GM12878 (cell line): ENCODE measurements around the gene RBMS3.

Experiments used
- BHLHE40 ChIP-seq, 2 experiments: fragments of 450-650 bp in 1 of 2; IDR thresholded peaks; 2 replicates each; pipeline ENCODE4 v1.6.1; 2011 to 2017; ENCODE audit warnings: low read depth in 2 of 2, borderline replicate concordance in 1 of 2, improper control_type of control experiment in 1 of 2, low read length in 1 of 2, mild to moderate bottlenecking in 1 of 2
- CBX3 ChIP-seq: fragments of 200-600 bp; sonication (generic); IDR thresholded peaks from 2 replicates; pipeline ENCODE4 v1.6.1; 2016; ENCODE audit warnings: low read depth, borderline replicate concordance
- CEBPB ChIP-seq, 2 experiments: fragments of 150-350 bp in 1 of 2; IDR thresholded peaks; 2 replicates each; pipeline ENCODE4 v1.6.1; 2012 to 2014; ENCODE audit warnings: low read depth in 2 of 2, low read length in 2 of 2, borderline replicate concordance in 1 of 2, inconsistent platforms in 1 of 2
- CTCF ChIP-seq, 3 experiments: IDR thresholded peaks in 2 of 3; conservative IDR thresholded peaks in 1 of 3; 2 replicates each; pipeline ENCODE4 v1.5.1; 2011; ENCODE audit warnings: low read depth in 3 of 3, low read length in 3 of 3, mild to moderate bottlenecking in 3 of 3, control low read depth in 2 of 3, moderate library complexity in 2 of 3, inconsistent platforms in 1 of 3, mixed read lengths in 1 of 3; ENCODE audit not compliant: control insufficient read depth in 2 of 3, insufficient read depth in 1 of 3; ENCODE audit errors: extremely low read depth in 1 of 3
- E2F4 ChIP-seq: IDR thresholded peaks from 2 replicates; pipeline ENCODE4 v1.6.1; 2012; ENCODE audit warnings: low read depth, low read length, improper control_type of control experiment
- EZH2 ChIP-seq: IDR thresholded peaks from 2 replicates; pipeline ENCODE4 v1.6.1; 2012; ENCODE audit warnings: low read depth, mild to moderate bottlenecking, control low read depth, inconsistent platforms, low read length, borderline replicate concordance; ENCODE audit not compliant: control insufficient read depth
- NRF1 ChIP-seq: conservative IDR thresholded peaks from 2 replicates; pipeline ENCODE4 v1.6.1; 2011; ENCODE audit warnings: mild to moderate bottlenecking, low read depth, low read length, improper control_type of control experiment
- SIN3A ChIP-seq: IDR thresholded peaks from 2 replicates; pipeline ENCODE4 v1.6.1; 2012; ENCODE audit warnings: low read depth, low read length, improper control_type of control experiment
- SIX5 ChIP-seq: IDR thresholded peaks from 2 replicates; pipeline ENCODE4 v1.6.1; 2011; ENCODE audit warnings: mild to moderate bottlenecking, low read depth, low read length, moderate library complexity; ENCODE audit not compliant: severe bottlenecking
- SREBF2 ChIP-seq: IDR thresholded peaks from 2 replicates; pipeline ENCODE4 v1.6.1; 2012; ENCODE audit warnings: mild to moderate bottlenecking, low read length
- ZNF207 ChIP-seq: fragments of 450-650 bp; IDR thresholded peaks from 2 replicates; pipeline ENCODE4 v1.6.1; 2014; ENCODE audit warnings: antibody characterized with exemption, mild to moderate bottlenecking, borderline replicate concordance
- ZNF217 ChIP-seq: fragments of 450-650 bp; IDR thresholded peaks from 2 replicates; pipeline ENCODE4 v1.6.1; 2017; ENCODE audit warnings: antibody characterized with exemption, mild to moderate bottlenecking
- ZZZ3 ChIP-seq: IDR thresholded peaks from 2 replicates; pipeline ENCODE4 v1.6.1; 2011; ENCODE audit warnings: low read depth; ENCODE audit not compliant: control insufficient read depth, insufficient read length
- TF ChIP-seq, protein P1 (sequence below): IDR thresholded peaks from 2 replicates; pipeline ENCODE4 v1.6.1; 2011; ENCODE audit warnings: borderline replicate concordance, low read depth, mild to moderate bottlenecking, moderate library complexity, mixed read lengths, low read length; ENCODE audit not compliant: insufficient read depth; ENCODE audit errors: extremely low read length

DNA sequence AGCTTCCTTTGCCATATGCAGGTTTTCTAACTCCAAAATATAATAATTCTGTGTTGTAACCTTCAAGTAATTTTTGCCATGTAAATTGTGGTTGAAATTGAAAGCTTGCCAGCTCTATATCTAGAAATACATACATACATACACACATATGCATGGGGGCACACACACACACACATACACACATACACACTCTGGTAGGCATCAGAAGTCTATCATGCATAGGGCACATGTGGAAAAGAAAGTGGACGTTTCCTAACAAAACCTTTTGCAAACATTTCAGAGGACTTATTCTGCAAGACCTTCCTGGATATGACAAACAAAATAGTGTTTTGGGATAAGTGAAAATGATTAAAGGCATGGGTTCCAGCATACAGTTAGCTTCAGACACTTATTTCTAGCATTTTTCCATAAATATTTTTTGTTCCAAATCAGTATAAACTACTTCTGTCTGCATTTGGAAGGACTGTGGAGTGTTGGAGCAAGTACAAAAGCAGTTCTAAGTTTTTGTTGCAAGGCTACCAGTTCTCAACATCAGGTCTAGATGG is 578.9 kb downstream of the RBMS3 start:
- TF ChIP-seq E2F4, result no peak
- no peak for TF ChIP-seq CTCF (IDR thresholded peaks at IDR 0.05 in 2 of 3, conservative IDR thresholded peaks at IDR 0.05 in 1 of 3; ENCODE audit: control insufficient read depth in 2 of 3, extremely low read depth in 1 of 3, insufficient read depth in 1 of 3, low read depth in 3 of 3, low read length in 3 of 3)
- no peak for TF ChIP-seq BHLHE40 (IDR thresholded peaks at IDR 0.05; ENCODE audit: borderline replicate concordance in 1 of 2, low read depth in 2 of 2, low read length in 1 of 2)
- no peak for TF ChIP-seq EZH2
- no peak for TF ChIP-seq SIN3A
- TF ChIP-seq ZNF207, result no peak
- no peak for TF ChIP-seq SREBF2
- TF ChIP-seq CEBPB (IDR thresholded peaks at IDR 0.05; ENCODE audit: borderline replicate concordance in 1 of 2, low read depth in 2 of 2, low read length in 2 of 2), result no peak
- TF ChIP-seq, protein P1, sequence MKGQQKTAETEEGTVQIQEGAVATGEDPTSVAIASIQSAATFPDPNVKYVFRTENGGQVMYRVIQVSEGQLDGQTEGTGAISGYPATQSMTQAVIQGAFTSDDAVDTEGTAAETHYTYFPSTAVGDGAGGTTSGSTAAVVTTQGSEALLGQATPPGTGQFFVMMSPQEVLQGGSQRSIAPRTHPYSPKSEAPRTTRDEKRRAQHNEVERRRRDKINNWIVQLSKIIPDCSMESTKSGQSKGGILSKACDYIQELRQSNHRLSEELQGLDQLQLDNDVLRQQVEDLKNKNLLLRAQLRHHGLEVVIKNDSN, result no peak
- no peak for TF ChIP-seq ZNF217
- TF ChIP-seq CBX3, result no peak
- no peak for TF ChIP-seq ZZZ3
- TF ChIP-seq SIX5, result no peak
- no peak for TF ChIP-seq NRF1
